NK-92 treated with Interleukin-12 subunit alpha and Interleukin-12 subunit beta, amount 100 ng/mL, for 24 hours (cell line): ENCODE results near the gene SMIM38.
"Not testable (repeated sequence)": the region's sequence is repeated elsewhere in the genome, so short reads cannot be mapped to it uniquely, and the experiment has no call there.

Experiments
- DNase-seq: peaks from one replicate; lab custom pipeline; 2025; lab: John Stamatoyannopoulos, UW

Gene SMIM38

GRCh38 chr11:69140161-69140560 lies 15.6 kb upstream of the SMIM38 start:
- not testable (repeated sequence) for DNase-seq

DNA sequence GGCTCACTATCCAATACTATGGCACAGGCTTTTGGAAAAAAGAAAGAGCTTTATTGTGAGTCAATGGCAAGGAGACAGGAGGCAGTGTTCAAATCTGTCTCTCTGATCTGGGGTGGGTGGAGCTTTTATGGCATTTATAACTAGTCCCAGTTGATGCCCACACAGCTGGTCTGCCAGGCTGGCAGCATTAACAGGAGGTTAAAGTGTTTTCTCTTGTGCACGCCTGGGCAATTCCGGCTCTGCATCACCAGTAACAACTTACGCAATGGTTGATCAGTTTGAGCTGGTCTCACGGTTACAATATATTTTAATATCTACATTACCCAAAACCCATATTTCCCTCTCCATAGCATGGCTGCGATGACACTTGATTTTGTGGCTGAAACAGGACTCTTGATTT lies 15.1 kb upstream of the SMIM38 start:
- DNase-seq: no peak

GRCh38 chr11:69141742-69142141 lies 14.0 kb upstream of the SMIM38 start:
- no peak for DNase-seq

- DNase-seq: no peak
Measured at GRCh38 chr11:69142895-69143294, 12.8 kb upstream of the SMIM38 start.

GRCh38 chr11:69144316-69145049 lies 11.3 kb upstream of the SMIM38 start:
- DNase-seq: no peak

DNA sequence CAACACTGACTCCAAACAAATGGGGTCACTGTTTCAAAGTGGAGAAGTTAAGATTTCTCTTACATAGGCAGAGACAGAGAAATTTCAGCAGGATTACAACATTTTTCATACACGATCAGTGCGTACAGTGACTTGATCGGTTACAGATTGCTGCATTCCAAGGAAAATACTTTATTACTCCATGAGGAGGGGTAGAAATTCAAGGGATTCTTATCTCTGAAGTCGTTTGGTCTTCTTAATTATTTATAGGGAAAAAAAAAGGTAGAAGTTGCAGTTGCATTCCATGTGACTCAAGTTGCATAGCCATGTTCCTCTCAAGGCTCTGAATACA lies 10.7 kb upstream of the SMIM38 start:
- DNase-seq: no peak

GRCh38 chr11:69148377-69148762 lies 7.4 kb upstream of the SMIM38 start:
- no peak for DNase-seq

DNA sequence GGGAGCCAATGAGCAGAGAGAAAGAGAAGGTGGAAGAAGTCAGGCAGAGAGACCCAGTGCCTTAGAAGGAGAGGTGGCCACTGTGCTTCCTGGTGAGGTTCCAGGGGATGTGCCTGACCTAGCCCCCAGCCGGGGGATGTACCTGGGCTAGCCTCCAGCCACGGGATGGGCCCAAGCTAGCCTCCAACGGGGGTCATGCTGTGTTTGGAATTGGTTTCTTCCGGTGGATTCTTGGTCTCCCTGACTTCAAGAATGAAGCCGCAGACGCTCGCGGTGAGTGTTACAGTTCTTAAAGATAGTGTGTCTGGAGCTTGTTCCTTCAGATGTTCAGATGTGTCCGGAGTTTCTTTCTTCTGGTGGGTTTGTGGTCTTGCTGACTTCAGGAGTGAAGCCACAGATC lies 6.9 kb upstream of the SMIM38 start:
- no peak for DNase-seq

DNA sequence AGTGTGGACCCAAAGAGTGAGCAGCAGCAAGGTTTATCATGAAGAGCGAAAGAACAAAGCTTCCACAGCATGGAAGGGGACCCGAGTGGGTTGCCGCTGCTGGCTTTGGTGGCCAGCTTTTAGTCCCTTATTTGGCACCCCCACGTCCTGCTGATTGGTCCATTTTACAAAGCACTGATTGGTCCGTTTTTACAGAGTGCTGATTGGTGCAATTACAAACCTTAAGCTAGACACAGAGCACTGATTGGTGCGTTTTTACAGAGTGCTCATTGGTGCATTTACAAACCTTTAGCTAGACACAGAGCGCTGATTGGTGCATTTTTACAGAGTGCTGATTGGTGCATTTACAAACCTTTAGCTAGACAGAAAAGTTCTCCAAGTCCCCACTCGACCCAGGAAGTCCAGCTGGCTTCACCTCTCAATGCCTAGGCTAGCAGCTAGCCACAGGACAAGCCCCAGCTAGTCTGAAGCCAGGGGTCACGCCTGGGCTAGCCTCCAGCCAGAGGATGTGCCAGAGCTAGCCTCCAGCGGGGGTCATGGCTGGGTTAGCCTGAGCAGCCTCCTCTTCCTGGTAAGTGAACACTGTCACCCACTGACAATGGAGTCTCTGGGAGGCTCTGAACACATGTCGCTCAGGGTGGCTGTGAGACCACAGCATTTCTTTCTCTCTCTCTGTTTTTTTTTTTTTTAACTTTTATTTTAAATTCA lies 6.2 kb upstream of the SMIM38 start:
- not testable (repeated sequence) for DNase-seq

GRCh38 chr11:69150175-69150574 lies 5.6 kb upstream of the SMIM38 start:
- no peak for DNase-seq

- DNase-seq: no peak
Measured at GRCh38 chr11:69151836-69152235, 3.9 kb upstream of the SMIM38 start.

DNA sequence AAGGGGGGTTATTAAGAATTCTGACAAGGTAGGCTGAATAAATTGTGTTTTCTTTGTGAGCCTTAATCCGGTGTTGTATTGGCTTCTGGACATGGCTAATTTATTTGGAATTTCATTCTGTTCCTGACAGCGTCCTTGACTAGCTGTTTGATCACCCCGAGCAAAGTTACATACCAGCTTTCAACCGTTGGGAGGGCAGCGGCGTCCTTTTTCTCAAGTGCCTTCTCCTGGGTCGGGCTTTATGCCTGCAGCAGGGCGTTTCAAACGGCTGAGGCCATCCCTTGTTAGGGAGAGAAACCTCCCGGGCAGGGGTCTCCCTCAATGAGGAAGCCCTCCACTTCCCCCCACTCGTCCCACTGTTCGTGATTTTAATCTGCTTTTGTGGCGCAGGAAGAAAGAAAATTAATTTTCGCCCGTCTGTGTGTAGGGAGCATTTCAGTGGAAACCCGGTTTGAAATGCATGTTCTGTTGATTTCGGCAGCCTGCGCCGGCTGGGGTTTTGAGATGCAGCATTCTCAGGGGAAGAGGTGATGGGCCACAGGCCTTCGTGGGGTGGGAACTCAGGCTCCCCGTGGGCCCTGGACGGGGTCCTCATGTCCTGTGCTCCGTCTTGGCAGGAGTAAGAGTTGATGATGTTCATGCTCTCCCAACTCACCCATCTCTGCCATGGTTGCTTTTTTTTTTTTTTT lies 2.9 kb upstream of the SMIM38 start:
- DNase-seq: no peak

- no peak for DNase-seq
Measured at GRCh38 chr11:69153661-69154060, 2.1 kb upstream of the SMIM38 start.

DNA sequence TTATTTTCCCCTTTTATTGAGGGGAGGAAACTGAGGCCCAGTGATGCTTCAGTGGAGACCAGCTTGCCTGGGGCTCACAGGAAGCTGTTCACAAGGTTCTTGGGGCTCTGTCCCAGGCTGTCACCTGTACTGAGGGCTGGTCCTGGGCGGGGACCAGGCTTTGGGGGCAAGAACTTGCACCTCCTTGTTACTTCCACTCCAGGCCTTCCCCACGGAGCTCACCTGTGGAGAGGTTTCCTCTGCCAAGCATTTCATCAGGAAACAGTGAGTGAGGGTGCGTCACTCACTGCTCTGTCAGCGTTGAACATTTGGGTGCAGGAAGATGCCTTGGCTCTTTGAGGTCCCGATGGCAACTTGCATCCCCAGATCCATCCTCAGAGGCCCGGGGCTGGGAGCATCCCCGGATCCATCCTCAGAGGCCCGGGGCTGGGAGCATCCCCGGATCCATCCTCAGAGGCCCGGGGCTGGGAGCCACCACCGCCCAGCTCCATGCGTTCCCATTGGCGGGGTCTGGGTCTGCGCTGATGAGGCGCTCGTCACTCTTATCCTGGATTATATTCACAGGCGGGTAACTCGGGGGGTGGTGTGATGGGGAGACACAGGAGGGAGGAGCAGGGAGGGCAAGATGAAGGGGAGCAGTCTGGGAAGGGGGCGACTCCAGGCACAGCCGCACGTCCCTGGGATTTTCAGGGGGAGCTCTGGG lies 1.4 kb upstream of the SMIM38 start:
- no peak for DNase-seq

- DNase-seq: no peak
Measured at GRCh38 chr11:69154938-69155301, 815 bp upstream of the SMIM38 start.

DNA sequence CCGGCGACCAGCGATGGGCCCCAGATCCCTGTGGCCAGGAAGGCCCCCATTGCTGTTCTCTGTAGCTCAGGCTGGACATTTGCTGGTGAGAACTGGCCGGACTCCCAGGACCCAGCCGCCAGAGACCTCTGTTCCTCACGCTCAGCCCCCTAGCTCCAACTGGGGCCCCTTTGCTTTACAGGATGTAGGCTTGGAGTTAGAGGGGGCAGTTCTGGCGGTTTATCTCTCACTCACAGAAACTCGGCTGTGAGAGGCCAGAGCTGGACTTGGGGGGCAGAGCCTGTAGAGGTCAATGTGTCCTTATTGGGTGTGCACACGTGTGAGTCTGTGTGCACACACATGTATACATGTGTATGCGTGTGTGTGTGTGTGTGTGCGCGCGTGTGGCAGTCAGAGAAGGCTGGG lies 502 bp downstream of the SMIM38 start:
- DNase-seq: no peak

DNA sequence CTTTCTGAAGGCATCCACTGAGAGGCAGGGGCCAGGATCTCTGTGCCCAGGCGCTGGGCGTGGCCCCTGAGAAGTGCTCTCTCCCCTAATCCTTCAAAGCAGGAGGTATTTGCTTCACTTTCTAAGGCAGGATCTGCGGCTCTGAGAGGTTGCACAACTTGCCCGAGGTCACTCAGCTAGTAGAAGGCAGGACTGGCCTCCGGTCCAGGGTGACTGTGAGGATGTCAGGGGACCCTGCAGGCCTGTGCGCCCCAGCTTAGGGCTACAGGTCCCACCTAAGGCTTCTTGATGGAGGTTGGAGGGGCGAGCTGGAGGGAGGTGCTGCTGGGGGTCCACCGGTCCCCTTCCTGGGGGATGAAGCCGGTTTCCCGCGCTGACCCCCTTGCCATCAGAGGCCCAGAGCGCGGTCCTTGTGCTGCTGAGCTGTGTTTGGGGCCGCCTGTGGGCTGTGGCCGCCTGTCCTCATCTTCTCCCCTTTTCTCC lies 979 bp downstream of the SMIM38 start:
- DNase-seq: no peak

DNA sequence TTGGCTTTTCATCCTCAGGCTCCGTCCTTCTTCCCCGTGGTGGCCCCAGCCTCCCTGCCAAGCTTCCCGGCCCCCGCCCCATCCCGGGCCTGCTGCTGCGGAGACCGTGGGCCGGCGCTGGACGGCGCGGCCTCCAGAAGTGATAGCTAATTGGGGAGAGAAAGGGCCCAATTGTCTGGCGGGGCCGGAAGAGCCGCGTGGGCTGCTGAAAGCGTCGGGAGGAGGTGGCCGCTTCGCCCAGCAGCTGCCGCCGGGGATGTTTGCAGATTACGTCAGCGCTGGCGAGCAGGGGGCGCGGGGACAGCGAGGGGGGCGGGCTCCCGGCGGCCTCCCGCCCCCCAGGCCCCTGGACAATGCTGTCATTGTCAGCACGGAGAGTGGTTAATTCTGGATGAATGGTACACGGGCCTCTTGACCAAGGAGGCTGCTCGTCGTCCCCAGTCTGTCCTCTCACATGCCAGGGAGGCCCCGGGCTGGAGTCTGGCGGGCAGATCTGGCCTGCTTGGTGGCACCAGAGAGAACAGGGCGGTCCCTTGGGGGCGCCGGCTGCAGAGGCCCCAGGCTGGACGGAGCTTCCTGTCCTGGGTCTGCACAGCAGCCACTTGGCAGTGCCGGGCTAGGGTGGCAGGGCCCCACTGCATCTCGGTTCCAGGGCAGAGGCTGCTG lies 1.6 kb downstream of the SMIM38 start:
- DNase-seq: no peak

DNA sequence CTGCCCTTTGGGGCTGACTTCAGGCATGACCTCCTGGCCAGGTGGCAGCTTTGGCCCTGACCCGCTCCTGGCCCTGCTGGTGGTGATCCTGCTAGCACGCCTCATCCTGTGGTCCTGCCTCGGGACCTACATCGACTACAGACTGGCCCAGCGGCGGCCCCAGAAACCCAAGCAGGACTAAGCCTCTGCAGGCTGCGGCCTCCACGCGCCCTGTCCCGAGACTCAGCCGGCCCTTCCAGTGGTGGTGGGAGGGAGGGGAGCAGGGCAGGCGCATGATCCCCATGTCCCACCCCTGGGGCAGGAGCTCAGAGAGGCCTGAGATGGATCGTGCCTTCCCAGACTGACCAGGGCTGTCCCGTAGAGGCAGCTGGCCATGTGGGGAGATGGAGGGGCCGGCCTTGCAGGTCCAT lies 2.1 kb downstream of the SMIM38 start:
- no peak for DNase-seq

GRCh38 chr11:69158301-69159149 lies 2.8 kb downstream of the SMIM38 start:
- DNase-seq: no peak
